Activated CD8-positive, alpha-beta memory T cell treated with anti-CD3 and anti-CD28 coated beads for 48 hours (primary cell): ENCODE data around the gene LARP6.

Experiments
- DNase-seq, 3 experiments: peaks; one replicate each; pipeline ENCODE4 v3.0.0-alpha.2; 2020; ENCODE audit warnings: low read depth in 2 of 3, low spot score in 2 of 3

LARP6 gene

DNA sequence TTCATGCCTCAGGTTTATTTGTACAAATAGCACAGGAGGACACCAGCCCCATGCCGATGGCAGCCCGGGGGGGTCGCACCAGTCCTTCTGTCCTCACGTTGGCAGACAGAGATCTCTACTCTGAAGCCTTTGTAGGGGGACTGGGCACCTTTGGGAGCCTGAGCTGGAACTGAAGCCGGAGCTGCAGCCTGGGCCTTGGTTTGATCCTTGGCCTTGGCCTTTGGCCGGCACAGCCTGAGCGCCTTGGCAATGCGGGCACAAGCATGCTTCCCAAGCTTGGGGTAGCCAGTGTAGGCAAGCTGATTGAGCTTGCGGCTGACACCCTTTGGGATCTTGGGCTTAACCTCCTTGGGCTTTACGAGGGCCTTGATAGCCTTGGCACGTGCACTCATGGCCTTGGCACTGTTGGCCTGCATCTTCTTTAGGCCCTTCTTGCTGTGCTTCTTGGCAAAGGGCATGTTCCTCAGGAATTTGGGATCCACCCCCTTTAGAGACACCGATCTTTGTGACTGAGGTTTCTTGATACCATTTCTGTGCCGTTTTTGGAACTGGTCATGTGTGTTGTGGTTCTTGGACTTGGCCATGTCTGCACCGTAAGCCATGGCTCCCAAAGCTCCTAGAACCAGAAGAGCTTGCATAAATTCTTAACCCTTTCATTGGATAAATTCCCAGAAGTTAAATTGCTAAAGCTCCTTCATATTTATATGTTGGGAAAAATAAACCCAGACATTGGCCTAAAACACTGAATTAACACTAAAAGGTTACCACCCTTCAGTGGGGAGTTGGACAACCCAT, 57.2 kb downstream of the LARP6 start:
- no peak for DNase-seq

DNA sequence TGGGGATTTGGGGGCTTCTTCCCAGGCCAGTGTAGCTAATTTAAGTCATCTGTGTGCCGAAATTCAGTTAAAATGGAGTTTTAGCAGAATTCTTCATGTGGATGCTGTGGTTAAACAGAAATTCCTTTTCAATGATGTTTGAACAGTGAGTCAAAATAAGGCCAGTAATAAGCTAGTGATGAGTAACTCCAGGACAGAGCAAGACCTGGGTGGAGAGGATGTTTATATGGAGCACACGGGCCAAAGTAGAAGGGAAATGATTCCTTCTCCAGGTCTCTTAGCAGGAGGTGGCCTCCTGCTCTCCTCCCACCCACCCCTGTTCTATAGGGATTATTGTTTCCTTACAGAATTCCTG, 58.7 kb downstream of the LARP6 start:
- no peak for DNase-seq

DNA sequence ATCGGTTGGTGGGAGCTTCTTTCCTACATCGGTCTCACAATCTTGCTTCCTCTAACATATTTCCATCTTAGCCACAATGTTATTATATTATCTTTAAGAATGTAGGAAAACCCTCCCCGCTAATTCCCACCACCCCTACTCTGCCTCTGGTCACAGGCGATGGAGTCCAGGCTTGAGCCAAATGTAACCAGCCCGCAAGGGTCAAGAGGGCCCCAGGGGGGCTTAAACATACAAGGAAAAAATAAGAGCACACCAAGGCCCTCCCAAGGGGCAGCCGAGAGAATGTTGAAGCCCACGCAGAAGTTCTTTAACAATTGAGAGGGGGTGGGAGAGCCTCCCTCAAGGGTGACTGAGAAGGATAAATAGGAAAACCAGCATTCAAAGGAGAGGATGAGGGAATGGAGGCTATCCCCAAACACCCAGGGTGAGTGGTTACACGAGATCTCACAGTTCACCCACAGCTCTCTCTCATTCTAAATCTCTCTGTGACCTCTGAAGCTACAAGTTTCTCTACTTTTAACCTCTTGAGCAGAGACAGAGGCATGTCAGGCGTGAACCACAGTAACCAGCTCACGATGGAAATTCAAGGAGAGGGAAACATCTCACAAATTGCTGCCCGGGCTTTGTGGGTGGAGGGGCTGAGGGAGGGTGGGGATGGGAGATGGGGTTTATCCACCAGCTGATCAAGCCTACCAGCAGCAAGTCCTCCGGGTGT, 59.2 kb downstream of the LARP6 start:
- DNase-seq: no peak

DNA sequence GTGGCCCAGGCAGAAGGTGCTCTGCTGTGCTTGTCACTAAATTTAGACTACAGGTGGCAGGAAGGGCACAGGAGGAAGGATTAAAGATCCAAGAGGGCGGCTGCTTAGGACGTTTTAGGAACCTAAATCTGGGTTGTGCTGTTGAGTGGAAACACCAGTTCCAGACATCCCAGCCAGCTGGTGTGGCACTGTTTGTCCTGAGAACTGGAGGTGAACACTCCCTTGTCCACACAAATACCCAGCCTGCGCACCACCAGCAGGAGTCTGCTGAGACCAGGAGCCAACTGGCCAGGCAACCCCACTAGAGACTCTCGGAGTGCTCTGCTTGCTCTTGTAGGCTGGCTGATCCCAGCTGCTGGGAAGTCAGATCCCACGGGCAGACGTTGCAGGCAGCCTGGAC, 60.3 kb downstream of the LARP6 start:
- DNase-seq: no peak

DNA sequence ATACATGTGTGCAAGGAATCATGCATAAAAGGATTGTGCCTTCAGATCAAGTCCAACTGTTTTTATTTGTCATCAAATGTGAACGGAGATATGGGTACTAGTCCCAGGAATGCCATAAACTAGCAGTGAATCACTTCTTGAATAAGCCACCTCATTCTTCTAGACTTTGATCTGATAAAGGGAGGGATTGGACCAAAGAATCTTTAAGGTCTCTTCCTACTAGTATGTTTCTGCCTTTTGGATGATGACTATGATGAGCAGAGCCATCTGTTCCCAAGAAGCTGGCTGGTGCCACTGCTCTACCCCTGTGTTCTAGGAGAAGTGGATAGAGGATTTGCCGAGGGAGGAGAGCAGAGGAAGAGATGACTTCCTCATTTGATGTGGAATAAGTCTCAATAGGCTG, 61.8 kb downstream of the LARP6 start:
- DNase-seq: no peak

DNA sequence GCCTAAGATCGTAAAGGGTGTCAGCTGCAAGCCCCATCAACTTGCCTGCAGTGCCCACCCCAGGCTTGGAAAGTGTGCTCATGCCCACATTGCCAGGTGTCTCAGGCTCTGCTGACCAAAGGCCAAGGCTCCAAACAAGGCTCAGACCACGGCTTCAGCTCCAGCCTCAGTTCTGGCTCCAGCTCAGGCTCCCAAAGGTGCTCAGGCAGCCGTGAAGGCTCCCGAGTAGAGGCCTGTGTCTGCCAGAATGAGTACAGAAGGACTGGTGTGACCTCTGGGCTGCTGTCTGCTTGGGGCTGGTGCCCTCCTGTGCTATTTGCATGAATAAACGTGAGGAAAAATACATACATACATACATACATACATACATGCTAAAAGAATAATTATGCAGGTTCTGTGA, 62.7 kb downstream of the LARP6 start:
- DNase-seq: no peak

DNA sequence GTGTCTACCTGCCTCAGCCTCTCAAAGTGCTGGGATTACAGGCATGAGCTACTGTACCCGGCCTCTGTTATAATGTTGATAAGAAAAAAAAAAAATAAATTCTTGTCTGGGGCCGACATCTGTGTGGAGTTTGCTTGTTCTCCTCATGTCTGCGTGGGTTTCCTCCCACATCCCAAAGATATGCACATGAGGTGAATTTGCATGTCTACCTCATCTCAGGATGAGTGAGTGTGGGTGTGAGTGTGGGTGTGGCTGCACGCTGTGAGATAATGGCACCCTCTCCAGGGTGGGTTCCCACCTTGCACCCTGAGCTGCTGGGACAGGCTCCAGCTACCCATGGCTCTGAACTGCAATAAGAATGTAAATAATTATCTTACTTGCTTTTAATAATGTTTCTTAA, 64.7 kb downstream of the LARP6 start:
- no peak for DNase-seq

DNA sequence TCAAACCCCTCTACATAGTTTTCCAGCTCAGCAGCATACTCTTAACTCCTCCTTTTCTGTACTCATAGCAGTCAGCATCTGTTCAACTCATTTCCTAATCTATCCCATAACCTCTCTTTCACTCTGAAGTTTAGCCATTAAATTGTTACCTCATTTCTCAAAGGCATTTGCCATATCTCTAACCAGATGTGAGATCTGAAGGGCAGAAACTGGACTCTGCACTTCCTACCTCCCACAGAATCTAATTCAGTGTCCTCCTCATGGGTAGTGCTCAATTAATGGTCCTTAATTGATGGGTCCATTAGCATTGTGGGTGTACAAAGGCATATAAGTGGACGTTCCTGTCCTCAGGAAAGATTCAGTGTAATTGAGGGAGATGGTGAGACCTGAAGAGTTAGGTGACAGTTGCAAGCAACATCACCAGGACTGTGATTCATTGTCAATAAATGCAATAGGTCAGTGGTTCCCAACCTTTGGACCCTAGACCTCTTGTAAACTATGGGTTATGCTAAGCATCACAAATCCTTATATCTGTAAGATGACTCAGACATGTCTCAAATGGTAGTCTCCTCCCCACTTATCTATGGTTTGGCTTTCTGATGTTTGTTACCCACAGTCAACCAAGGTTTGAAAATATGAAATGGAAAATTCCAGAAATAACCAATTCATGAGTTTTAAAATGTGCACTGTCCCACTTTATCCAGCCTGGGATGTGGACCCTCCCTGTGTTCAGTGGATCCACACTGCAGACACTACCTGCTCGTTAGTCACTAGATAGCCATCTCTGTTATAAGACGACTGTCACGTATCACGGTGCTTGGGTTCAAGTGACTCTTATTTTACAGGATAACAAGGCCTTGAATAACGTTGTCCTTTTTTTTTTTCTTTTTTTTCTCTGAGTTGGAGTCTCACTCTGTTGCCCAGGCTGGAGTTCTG, 65.6 kb downstream of the LARP6 start:
- no peak for DNase-seq

DNA sequence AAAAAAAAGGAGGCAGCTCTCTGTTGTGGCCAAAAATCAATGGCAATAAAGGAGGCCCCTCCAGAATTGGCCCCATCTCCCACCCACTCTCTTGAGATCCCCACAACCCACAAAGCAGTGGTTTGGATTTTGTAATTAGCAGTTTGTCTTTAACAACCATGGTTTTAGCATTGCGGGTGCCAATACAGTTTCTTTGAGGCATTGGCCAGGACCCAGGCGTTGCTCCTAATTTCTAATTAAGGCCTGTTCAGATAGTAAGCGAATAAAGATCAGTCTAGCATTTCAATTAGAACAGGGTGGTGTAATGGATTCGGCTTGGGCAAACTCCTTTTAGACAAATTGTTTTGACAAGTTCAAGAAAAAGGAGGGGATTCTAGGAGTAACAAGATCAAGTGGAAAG, 67.0 kb downstream of the LARP6 start:
- no peak for DNase-seq

DNA sequence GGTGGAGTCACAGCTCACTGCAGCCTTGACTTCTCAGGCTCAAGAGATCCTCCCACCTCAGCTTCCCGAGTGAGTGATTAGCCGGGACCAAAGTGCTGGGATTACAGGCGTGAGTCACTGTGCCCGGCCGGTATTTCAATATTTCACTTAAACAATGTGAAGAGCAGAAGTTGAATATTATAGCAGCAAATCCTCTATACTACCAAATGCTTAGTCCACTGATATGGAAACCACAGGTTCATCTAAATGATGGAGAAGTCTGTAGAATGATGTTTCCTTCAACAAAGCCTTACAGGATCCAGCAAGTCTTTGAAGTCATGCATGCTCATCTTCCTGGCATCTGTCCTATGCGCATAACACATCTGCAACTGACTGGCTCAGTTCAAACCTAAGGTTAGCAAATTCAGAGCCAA, 70.3 kb downstream of the LARP6 start:
- DNase-seq: no peak

DNA sequence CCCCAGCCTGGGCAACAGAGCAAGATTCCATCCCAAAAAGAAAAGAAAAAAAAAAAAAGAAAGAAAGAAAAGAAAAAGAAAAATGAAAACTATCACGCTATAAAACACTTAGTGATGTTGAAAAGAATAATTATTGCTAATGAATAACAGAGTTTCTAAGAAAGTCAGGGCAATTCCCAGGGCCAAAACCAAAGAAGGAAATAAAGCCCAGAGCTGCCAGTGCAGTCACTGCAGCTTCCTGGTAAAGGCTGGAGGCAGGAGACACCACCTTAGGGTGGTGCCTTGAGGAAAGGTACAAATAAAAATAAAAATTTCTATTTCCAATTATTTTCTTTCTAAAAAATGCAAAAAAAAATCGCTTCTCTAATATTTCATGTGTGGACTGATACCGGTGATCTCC, 70.9 kb downstream of the LARP6 start:
- DNase-seq: no peak

DNA sequence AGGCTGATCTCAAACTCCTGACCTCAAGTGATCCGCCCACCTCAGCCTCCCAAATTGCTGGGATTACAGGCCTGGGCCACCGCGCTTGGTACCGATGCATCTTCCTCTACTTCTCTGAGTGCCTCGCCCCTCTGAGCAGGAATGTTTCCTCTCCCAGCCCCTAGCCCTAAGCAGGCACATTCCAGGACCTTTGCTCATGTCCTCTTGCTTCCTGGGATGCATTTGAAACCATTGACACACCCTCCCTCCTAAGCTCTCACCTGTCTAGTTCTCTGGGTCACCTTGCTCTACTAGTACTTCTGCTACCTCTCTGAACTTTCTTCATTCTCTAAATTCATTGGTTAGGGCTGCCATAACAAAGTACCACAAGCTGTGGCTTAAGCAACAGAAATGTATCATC, 72.7 kb downstream of the LARP6 start:
- DNase-seq: no peak
